Dendritic cell treated with granulocyte-macrophage colony-stimulating factor and Interleukin-4, amounts not matched to agents 40 ng/mL and 50 ng/mL, for 4 days (primary cell): ENCODE data around the gene SUSD6.
A peak's percentile ranks its signal among the peaks of the same experiment; 100 is the strongest.

Experiments
- H3K27ac Mint-ChIP-seq: one replicate; pipeline ENCODE4 v1.8.0; 2022; ENCODE audit warnings: mild to moderate bottlenecking, mixed read lengths
- H3K27me3 Mint-ChIP-seq: one replicate; pipeline ENCODE4 v1.8.0; 2022; ENCODE audit warnings: mild to moderate bottlenecking, mixed read lengths
- H3K36me3 Mint-ChIP-seq: one replicate; pipeline ENCODE4 v1.8.0; 2022; ENCODE audit warnings: low read depth, mixed read lengths
- H3K4me1 Mint-ChIP-seq: one replicate; pipeline ENCODE4 v1.8.0; 2022; ENCODE audit warnings: low read depth, mixed read lengths
- H3K4me3 Mint-ChIP-seq: one replicate; pipeline ENCODE4 v1.8.0; 2022; ENCODE audit warnings: mild to moderate bottlenecking, moderate library complexity, mixed read lengths
- H3K9me3 Mint-ChIP-seq: one replicate; pipeline ENCODE4 v1.8.0; 2022; ENCODE audit warnings: mixed read lengths
- intact Hi-C: fragments of 100-400 bp; cut with micrococcal nuclease; formaldehyde crosslinking; loops from one replicate; pipeline ENCODE4 v1.15.0; 2022

Gene SUSD6

GRCh38 chr14:69684461-69685217 lies 73.2 kb downstream of the SUSD6 start:
- Mint-ChIP-seq H3K4me1 (peaks cover 77% of the 10 kb centered on the region), H3K36me3 (peaks cover 52% of the 10 kb centered on the region), H3K4me3 (no peak overlapping the region), H3K27ac (peak overlapping the region; percentile 40), H3K9me3 (no peaks in the 10 kb centered on the region), H3K27me3 (no peaks in the 10 kb centered on the region)
- intact Hi-C loops: loop anchor here (5.0 kb wide), 1 partner anchor 43 kb away; no protein-coding TSS in a partner anchor

DNA sequence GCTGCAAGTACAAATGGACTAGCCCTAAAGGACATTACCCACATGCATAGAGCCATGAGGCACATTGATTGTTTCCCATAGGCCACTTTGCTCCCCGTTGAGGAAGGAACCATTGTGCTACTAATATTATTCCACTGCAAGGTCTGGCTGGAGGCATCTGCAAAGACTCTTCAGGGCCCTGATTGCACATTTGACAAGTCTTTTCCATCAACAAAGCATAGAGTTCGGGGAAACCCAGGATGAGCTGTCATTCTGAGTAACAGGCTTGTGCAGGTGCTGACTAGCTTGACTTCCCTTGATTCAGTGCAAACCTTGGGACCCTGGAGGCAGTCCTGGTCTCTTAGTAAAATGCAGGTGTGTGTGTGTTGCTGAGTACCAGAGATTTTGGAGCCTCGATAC lies 73.8 kb downstream of the SUSD6 start:
- Mint-ChIP-seq H3K27ac (peak overlapping the region; percentile 40), H3K4me3 (no peak overlapping the region), H3K9me3 (no peaks in the 10 kb centered on the region), H3K36me3 (peaks cover 53% of the 10 kb centered on the region), H3K4me1 (peaks cover 76% of the 10 kb centered on the region), H3K27me3 (no peaks in the 10 kb centered on the region)
- intact Hi-C loops: no loop called here

DNA sequence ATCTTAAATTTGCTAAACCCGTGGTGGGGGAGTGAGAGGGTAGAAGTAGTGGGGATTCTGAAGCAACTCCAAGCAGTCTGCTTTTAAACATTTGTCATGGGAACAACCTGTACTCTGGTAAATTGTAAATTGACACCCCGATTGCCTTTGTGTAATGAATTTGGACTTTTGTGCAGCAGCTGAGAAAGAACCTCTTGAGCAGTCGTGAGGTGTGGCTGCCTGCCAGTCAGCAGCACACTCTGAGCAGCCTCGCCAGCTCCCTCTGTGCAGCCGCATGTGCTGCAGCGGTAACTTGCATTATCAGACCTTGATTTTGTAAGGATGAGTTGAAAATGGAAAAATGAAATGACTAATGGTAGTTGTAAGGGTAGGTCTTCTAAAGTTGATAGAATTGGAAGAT lies 74.3 kb downstream of the SUSD6 start:
- intact Hi-C loops: no loop called here
- H3K4me3 Mint-ChIP-seq: no peak overlapping the region

GRCh38 chr14:69687606-69688298 lies 76.4 kb downstream of the SUSD6 start:
- Mint-ChIP-seq H3K27ac (no peak overlapping the region), H3K27me3 (no peaks in the 10 kb centered on the region), H3K4me1 (peaks cover 76% of the 10 kb centered on the region), H3K4me3 (no peak overlapping the region), H3K36me3 (peaks cover 55% of the 10 kb centered on the region), H3K9me3 (no peaks in the 10 kb centered on the region)
- intact Hi-C loops: no loop called here

More for the DNA sequence above, 74.3 kb downstream of the SUSD6 start:
- H3K27ac Mint-ChIP-seq: no peak overlapping the region
- H3K4me1 Mint-ChIP-seq: peaks cover 76% of the 10 kb centered on the region
- no peaks in the 10 kb centered on the region for H3K27me3 Mint-ChIP-seq
- no peaks in the 10 kb centered on the region for H3K9me3 Mint-ChIP-seq
- peaks cover 53% of the 10 kb centered on the region for H3K36me3 Mint-ChIP-seq

GRCh38 chr14:69688299-69688649 lies 76.9 kb downstream of the SUSD6 start:
- Mint-ChIP-seq H3K9me3 (no peaks in the 10 kb centered on the region), H3K27ac (no peak overlapping the region), H3K4me1 (peaks cover 76% of the 10 kb centered on the region), H3K4me3 (no peak overlapping the region), H3K36me3 (peaks cover 50% of the 10 kb centered on the region), H3K27me3 (no peaks in the 10 kb centered on the region)
- intact Hi-C loops: no loop called here

- Mint-ChIP-seq H3K4me3 (no peak overlapping the region), H3K4me1 (peaks cover 76% of the 10 kb centered on the region), H3K27me3 (no peaks in the 10 kb centered on the region), H3K27ac (peak overlapping the region; percentile 4), H3K9me3 (no peaks in the 10 kb centered on the region), H3K36me3 (peaks cover 44% of the 10 kb centered on the region)
- intact Hi-C loops: no loop called here
Observed at GRCh38 chr14:69690042-69690441, 78.6 kb downstream of the SUSD6 start.

- intact Hi-C loops: no loop called here
- peak overlapping the region; percentile 86 for H3K27ac Mint-ChIP-seq
- no peaks in the 10 kb centered on the region for H3K9me3 Mint-ChIP-seq
- no peaks in the 10 kb centered on the region for H3K27me3 Mint-ChIP-seq
- H3K36me3 Mint-ChIP-seq: peaks cover 46% of the 10 kb centered on the region
- H3K4me3 Mint-ChIP-seq: no peak overlapping the region
- peaks cover 91% of the 10 kb centered on the region for H3K4me1 Mint-ChIP-seq
Observed at GRCh38 chr14:69692594-69692993, 81.2 kb downstream of the SUSD6 start.

GRCh38 chr14:69693145-69693544 lies 81.7 kb downstream of the SUSD6 start:
- H3K27ac Mint-ChIP-seq: peak overlapping the region; percentile 86
- H3K9me3 Mint-ChIP-seq: no peaks in the 10 kb centered on the region
- peaks cover 91% of the 10 kb centered on the region for H3K4me1 Mint-ChIP-seq
- intact Hi-C loops: no loop called here
- peaks cover 41% of the 10 kb centered on the region for H3K36me3 Mint-ChIP-seq
- no peaks in the 10 kb centered on the region for H3K27me3 Mint-ChIP-seq
- peak overlapping the region; percentile 35 for H3K4me3 Mint-ChIP-seq

DNA sequence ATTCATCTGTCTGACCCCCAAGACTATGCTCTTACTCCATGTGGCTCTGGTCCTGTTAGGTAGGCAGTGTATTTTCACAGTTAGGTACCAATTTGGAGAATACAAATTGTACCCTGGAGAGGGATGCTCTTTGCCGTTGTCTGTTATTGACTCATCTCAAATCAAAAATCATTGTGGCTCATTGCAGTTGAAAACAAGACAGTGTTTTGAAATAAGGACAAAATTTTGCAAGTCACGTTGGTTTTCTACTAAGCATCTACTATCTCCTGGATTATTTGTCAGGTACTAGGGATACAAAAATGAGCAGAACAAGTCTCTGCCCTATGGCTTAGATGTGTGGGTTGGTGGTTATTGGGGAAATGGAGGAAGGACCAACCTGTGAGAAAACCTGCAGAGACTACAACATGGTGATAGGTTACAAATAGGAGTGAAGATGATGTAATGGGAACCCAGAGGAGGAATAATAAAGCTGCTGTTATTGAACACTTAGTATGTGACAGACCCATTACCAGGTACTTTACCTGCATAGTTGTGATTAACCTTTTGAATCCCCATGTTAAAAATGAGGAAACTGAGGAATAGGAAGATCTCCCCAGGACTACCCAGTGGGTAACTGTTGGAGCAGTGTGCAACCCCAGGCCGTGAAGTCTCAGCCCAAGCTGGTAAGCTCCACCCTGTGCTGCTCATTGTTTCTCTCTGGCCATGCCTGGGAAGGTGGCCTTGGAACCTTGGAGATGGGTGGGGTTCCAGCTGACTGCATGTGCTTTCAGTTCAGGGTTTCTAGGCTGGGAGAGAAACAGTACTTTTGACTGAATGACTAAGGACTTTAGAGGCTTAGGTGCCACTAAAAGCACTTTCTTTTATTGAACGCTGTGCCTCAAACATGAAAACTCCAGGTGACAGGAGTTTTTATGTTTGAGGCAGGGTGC lies 82.7 kb downstream of the SUSD6 start:
- Mint-ChIP-seq H3K27ac (peak overlapping the region; percentile 86), H3K4me1 (peaks cover 93% of the 10 kb centered on the region), H3K36me3 (peaks cover 40% of the 10 kb centered on the region), H3K4me3 (peak overlapping the region; percentile 20), H3K9me3 (no peaks in the 10 kb centered on the region), H3K27me3 (no peaks in the 10 kb centered on the region)
- intact Hi-C loops: no loop called here

DNA sequence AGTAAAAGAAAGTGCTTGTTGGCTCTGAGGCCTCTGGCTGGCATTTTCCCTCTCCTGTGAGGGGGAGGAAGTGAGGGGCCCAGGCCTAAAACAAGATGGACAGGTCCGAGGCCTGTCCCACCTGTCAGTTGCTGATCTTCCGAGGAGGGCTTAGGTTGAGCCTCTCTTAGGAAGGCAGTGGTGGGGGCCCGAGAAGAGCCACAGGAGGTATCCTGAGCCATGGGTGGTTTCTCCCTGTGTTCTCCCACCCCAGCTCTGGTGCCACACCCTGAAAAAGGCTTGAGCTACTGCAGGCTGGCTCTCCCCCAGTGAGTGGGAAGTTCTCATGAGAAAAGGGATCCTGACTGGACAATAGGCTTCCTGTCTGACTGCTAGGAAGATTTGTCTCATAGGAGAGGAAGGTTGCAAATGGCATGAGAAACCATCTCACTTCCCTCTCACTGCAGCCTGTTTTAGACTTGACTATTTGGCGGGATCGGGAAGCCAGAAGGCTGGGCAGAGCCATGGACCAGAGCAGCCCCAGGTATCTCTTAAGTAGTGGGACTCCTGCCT lies 83.4 kb downstream of the SUSD6 start:
- Mint-ChIP-seq H3K9me3 (no peaks in the 10 kb centered on the region), H3K36me3 (peaks cover 43% of the 10 kb centered on the region), H3K27me3 (no peaks in the 10 kb centered on the region), H3K27ac (peak overlapping the region; percentile 86), H3K4me1 (peaks cover 99% of the 10 kb centered on the region), H3K4me3 (peak overlapping the region; percentile 20)
- intact Hi-C loops: no loop called here

DNA sequence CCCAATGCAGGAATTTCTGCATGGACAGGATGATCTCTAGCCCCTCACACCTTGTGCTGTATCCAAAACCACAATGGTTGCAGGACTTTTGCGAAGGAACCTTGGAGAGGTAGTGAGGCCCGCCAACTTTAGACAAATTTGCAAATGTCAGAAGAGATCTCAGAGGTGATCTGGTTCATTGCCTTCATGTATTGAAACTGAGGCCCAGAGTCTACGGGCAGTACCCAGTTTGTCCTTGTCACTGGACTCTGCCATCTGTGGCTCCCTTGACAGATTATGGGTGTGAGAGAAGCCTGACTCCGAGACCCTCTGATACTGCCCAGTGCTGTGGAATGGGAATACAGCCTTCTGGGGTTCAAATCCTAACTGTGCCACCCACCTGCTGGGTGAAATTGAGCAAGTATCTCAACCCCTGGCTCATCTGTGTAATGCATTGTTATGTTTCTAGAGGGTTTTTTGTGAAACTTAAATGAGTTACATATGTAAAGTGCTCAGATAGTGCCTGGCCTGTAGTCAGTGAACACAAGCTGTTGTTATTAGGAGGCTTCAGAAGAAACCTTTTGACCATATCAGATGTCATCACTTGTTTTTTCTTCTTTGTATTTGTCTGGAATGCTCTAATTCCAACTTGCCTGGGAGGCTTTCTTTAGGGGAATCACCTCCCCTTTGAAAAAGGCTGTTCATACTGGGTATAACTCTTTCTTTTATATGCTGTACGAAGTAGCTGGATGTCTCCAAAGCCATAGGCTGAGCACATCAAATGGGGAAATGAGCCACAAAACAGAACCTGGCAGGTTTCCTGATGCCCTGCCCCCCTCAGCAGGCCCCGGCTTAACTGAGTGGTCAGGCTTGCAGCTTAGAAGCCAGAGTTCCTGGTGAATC lies 84.2 kb downstream of the SUSD6 start:
- peak overlapping the region; percentile 86 for H3K27ac Mint-ChIP-seq
- peaks cover 35% of the 10 kb centered on the region for H3K36me3 Mint-ChIP-seq
- H3K27me3 Mint-ChIP-seq: no peaks in the 10 kb centered on the region
- no peaks in the 10 kb centered on the region for H3K9me3 Mint-ChIP-seq
- H3K4me1 Mint-ChIP-seq: peaks cover 100% of the 10 kb centered on the region
- intact Hi-C loops: no loop called here
- H3K4me3 Mint-ChIP-seq: no peak overlapping the region

DNA sequence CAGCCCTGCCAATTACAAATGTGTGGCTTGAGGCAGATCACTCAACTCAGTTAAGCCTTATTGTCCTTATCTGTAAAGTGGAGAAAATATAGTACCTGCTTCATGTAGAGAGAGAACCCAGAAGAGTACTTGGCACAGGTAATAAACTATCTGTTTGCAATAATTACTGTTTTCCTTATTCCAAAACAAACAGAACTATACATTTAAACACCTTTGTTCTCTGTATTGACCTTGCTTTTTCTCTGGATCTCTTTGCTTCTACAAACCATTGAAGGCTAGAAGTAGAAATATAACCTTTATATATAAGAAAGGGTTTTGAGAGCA lies 84.8 kb downstream of the SUSD6 start:
- H3K4me3 Mint-ChIP-seq: no peak overlapping the region
- peak overlapping the region; percentile 86 for H3K27ac Mint-ChIP-seq
- no peaks in the 10 kb centered on the region for H3K27me3 Mint-ChIP-seq
- H3K4me1 Mint-ChIP-seq: peaks cover 100% of the 10 kb centered on the region
- H3K9me3 Mint-ChIP-seq: no peaks in the 10 kb centered on the region
- intact Hi-C loops: no loop called here
- peaks cover 29% of the 10 kb centered on the region for H3K36me3 Mint-ChIP-seq
